ENCODE data around the gene SLC39A13.

SLC39A13 gene

GRCh38 chr11:47384498-47384897 is 23.9 kb upstream of the SLC39A13 start:
- no peak for DNase-seq (ENCODE audit: low read depth)

GRCh38 chr11:47387944-47388696 is 20.3 kb upstream of the SLC39A13 start:
- DNase-seq (ENCODE audit: low read depth) = no peak

GRCh38 chr11:47388697-47389576 is 19.5 kb upstream of the SLC39A13 start:
- DNase-seq (ENCODE audit: low read depth) = no peak

DNA sequence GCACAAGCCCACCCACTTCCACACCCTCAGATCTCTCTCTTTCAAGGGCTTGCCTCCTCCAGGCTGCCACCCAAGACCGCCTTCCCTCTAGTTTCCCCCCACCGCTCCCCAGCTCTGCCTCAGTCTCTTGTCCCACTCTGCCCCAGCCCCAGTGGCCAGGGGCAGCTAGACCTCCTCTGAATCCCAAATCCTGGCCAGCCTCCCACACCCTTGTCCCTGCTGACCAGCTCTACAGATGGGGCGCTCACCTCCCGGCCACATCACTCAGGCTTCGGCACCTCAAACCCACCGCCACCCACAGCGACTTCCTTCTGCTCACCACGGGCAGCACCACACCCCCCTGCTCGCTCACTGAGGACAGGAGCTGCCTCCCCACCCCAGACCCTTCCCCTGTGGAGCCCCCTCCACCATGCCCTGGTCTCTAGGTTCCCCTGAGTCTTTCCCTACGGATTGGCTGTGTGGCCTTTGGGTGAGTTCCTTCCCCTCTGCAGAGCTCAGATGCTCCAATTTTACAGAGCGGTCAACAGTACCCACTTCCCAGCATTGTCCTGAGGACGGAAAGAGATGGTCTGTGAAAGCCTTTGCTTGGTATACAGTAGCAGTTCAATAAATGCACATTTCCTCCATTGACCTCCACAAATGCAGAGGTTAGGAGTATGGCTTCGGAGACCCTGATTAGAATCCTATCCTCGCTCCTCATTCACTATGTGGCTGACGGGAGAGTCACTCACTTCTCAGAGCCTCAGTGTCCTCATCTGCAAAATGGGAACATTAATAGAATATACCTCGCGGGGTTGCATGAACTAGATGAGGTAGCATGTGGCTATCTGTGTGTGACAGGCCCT is 18.6 kb upstream of the SLC39A13 start:
- DNase-seq (ENCODE audit: low read depth) = no peak

DNA sequence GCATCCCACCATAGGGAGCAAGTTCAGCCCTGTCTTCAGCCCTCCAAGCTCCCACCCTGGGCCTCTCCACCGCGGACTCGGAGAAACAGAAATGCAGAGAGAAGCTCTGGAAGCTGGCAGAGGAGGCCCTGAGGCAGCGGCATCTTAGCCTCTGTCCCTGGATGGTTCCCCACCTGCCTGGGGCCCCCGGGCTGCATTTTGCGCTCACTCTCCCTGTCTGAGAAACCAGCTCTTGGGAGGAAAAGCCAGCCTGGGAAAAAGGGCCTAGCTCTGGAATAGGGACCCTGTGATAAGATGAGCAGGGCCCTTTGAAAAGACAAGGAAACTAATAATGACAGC is 18.0 kb upstream of the SLC39A13 start:
- no peak for DNase-seq (ENCODE audit: low read depth)

DNA sequence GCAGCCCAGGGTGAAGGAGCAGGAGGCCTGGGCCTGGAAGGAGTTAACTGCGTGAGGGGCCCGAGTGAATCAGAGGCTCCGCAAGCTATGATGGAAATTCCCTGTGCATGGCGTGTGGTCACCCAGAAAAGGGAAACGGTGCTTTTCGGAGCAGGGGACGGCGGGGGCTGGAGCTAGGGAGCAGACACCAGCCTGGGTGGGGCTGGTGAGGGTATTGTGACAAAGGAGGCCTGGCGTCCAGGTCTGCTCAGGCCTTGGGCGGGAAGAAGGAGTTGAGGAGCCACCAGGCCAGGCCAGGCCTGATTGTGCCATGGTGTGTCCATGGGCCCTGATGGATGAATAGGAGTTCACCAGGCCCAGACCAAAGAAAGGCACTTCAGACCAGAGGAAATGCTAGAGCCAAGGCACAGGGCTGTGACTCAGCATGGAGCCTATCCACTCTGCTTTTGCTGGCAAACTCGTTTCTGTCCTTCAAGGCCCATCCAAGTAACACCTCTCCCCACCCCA is 17.3 kb upstream of the SLC39A13 start:
- no peak for DNase-seq (ENCODE audit: low read depth)

DNA sequence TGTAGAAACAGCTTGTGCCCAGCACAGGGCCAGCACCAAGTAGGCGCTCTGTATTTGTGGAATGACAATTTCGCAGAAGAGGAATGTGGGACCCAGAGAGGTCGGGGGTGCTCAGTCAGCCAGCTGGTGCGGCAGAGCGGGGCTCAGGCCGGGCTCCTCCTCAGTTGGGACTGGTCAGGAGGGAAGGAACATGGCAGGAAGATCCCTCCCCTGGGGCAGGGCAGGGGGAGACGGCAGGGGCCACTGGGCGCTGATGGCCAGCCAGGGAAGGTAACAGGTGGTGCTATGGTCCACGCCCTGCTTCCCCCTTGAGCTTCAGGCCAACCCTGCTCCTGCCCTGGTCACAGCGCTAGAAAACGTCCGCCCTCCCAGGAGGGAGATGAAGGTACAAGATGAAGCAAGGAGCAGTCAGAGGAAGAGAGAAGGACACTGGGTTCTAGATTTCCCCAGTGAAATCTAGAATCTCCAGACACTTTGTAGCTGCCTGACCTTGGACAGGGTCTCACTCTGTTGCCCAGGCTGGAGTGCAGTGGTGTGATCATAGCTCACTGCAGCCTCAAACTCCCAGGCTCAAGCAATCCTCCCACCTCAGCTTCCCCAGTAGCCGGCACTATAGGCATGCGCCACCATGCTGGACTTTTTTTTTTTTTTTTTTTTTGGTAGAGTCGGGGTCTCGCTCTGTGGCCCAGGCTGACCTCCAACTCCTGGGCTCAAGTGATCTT is 16.5 kb upstream of the SLC39A13 start:
- no peak for DNase-seq (ENCODE audit: low read depth)

GRCh38 chr11:47392546-47393162 is 15.7 kb upstream of the SLC39A13 start:
- DNase-seq (ENCODE audit: low read depth) = no peak

GRCh38 chr11:47393163-47394049 is 15.0 kb upstream of the SLC39A13 start:
- DNase-seq (ENCODE audit: low read depth) = peak; percentile 35

DNA sequence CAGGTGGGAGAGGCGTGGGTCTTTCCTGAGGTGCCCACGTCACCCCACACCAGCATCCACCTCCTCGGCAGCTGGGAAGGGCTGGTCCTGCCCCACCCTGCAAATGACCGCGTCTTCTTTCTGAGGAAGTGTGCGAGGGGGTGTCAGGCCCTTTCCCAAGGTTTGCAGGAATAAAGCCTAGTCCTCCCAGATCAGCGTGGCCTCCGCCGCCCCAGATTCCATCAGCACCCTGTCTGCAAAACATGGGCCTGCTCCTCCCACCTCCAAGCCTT is 14.4 kb upstream of the SLC39A13 start:
- no peak for DNase-seq (ENCODE audit: low read depth)

DNA sequence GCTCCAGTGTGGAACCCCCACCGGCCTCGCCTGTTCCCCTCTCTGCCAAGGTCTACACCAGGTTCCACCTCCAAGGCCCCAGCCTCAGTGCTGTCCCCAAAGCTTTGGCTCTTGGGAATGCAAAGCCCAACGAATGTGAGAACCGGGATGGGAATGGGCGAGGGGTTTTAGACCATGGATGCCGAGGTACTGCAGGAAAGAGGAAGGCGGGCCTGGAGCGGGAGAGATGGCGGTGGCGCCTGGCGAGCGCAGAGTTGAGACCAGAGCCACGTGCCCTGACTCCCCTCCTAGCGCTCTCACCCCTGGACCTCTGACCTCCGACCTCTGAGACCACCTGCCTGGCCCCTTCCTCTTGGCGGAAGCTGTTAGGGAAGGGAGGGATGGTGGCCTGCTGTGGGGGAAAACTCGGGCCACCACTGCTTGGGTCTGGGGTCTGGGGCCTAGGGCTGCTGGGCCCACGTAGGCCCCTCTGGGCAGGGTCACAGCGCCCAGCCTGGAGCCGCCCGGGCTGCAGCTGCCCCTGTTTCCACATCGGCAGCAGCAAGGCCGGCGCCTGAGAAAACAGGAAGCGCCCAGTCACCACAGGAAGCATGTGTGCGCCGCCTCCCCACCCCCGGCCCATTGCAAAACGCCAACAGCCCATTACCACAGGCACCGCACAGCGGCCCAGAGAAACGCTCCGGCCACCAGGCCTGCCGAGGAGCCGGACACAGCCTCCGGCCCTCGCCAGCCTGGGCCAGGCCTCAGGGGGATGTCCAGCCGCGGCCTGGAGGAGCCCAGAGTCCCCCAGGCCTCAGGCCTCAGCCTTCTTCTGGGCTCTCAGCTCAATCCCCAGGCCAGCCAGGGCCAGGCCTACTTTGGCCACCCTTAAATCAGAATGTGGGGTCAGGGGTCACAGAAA is 13.8 kb upstream of the SLC39A13 start:
- DNase-seq (ENCODE audit: low read depth) = no peak

DNA sequence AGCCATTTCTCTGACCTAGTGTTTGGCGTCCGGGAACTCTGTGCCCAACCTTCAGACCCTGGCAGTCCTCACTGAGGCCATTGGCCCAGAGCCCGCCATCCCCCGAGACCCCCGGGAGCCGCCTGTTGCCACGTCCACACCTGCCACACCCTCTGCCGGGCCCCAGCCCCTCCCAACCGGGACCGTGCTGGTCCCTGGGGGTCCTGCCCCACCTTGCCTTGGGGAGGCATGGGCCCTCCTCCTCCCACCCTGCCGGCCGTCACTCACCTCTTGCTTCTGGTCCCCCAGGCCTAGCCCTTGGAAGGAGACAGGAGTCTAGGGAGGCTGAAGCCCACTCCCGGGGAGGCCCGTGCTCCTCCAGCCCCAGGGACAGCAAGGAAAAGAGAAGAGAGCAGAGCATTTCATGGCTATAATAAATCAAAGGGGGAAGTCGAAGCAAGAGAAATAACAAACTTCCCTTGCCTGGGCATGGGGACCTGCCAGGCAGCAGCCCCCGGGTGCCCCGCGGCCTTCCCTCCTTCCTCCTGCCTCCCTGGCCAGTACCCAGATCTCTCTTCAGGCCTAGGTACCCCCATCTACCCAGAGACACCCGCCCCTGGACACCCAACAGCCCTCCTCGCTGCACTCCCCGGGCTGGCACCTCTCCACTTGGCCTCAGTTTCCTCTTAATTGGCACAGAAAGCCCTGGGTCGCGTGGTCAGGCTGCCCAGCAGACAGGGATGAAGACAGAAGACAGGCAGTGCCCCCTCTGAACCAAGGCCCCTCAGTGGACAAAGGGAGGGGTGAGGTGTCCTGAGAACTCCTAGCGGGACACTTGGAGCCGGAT is 13.0 kb upstream of the SLC39A13 start:
- no peak for DNase-seq (ENCODE audit: low read depth)

DNA sequence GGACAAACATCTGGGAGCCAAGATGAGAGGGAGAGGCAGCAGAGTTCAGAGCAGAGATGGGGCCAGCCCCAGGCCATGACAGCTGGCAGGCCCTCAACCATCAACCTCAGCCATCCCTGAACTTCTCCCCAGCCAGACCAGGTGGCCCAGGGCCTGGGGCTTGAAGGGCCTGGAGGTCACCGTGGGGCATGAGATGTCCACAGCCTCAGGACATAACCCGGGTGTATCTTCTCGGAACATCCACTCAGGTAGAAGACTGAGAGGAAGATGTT is 12.4 kb upstream of the SLC39A13 start:
- no peak for DNase-seq (ENCODE audit: low read depth)

DNA sequence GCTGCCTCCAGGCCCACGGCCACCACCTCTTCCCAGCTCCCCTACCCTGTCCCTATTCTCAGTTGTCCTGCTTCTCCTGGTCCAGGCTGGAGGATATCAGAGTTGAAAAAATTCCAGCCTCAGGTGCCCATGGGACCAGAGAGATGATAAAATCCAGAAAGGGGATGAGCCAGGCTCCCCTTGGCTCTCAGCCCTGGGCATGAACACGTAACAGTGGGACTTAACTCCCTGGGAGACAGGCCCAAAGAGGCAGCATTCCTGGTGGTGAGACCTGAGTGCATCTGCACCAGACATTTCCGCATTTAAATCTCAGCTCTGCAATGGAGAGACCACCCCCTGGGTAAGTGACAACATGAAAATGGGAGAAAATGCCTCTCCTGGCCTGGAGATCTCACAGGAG is 10.4 kb upstream of the SLC39A13 start:
- DNase-seq (ENCODE audit: low read depth) = no peak

DNA sequence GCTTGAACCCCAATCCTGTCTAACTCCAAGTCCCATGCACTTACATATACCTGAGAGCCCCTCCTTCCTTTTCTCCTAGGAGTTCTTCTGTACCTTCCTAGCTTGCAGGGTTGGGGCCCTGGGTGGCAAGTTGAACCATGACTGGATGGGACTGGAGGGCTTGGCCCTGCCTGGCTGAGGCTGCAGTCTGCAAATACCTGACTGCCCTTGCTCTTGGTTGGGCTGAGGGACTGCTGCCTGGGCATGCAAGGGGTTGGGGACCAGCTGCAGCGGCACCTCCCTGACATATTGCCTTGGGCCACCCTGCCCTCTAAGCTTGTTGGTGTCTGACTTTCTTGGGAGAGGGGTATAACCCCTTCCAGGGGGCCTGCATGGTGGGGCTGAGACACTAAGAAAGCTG is 9.8 kb upstream of the SLC39A13 start:
- no peak for DNase-seq (ENCODE audit: low read depth)

GRCh38 chr11:47399860-47400767 is 8.3 kb upstream of the SLC39A13 start:
- DNase-seq (ENCODE audit: low read depth) = no peak

DNA sequence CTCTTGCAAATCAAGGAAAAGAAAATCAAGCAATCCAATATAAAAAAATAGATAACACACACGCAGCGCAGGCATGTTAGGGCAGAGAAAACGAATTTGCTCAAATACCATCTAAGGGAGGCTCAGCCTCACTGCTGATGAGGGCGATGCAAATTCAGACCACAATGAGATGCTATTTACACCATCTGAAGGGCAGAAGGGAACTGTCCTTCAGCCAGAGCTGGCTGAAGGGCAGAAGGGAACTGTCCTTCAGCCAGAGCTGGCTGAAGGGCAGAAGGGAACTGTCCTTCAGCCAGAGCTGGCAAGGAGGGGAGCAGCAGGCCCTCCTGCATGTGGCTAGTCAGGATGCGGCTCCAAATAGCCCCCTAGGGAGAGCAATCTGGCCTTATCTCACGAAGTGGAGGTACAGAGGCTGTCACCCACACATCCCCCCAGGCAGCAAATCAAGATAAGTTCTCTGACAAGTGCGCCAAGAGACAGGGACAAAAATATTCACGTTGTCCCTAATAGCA is 7.6 kb upstream of the SLC39A13 start:
- DNase-seq (ENCODE audit: low read depth) = no peak
